Mucosa of descending colon (tissue), 3 donors: ENCODE results near the gene MTCL1. TPM values are rescaled to one million over a fixed set of nuclear protein-coding genes. Genes with fewer than 3 reads are reported as not detected.
A peak's percentile ranks its signal among the peaks of the same experiment; 100 is the strongest.

Source experiments
- ATAC-seq: fragments of 200-7000 bp; cut with Tn5 transposase; one replicate; pipeline ENCODE4 v1.9.1; 2020; ENCODE audit warnings: mild to moderate bottlenecking, moderate library complexity
- DNase-seq, 3 donors: peaks; one replicate each; pipeline ENCODE4 v3.0.0-alpha.2; 2020
- H3K36me3 ChIP-seq: fragments of 200-600 bp; one replicate; pipeline ENCODE4 v1.8.0; 2021; ENCODE audit warnings: low read depth, mild to moderate bottlenecking
- H3K4me1 ChIP-seq: fragments of 200-600 bp; one replicate; pipeline ENCODE4 v1.8.0; 2021; ENCODE audit warnings: low read depth, mild to moderate bottlenecking
- H3K4me3 ChIP-seq: fragments of 200-600 bp; one replicate; pipeline ENCODE4 v1.8.0; 2021; ENCODE audit warnings: mild to moderate bottlenecking
- H3K9me3 ChIP-seq: fragments of 200-600 bp; one replicate; pipeline ENCODE4 v1.8.0; 2021; ENCODE audit warnings: mild to moderate bottlenecking
- CTCF ChIP-seq: fragments of 200-600 bp; IDR thresholded peaks from one replicate; pipeline ENCODE4 v1.8.0; 2022; ENCODE audit warnings: antibody characterized with exemption, mild to moderate bottlenecking
- intact Hi-C, 2 donors: fragments of 100-400 bp; cut with DNase I in 1 of 2; cut with micrococcal nuclease in 1 of 2; formaldehyde crosslinking; loops; one replicate each; pipeline versions ENCODE4 v1.11.0 to v1.11.1; 2022; cut with DNase I, micrococcal nuclease
- total RNA-seq, 3 donors: library from RNA; stranded (reverse); fragmentation: NEBNext Ultra II Directional in 2 of 3; extraction: Animal tissue kit (Norgen Biotek cat#: 25700) in 2 of 3; gene quantifications; one replicate each; pipeline versions ENCODE4 v1.2.1 to v1.2.4, GENCODE V29; 2021 to 2023
- donor health status: DM: no; HTN: no; CAD: no; lungs with moderate emphysema.
- donor health status: DM: no; HTN: no; CAD: no.
- donor health status: DM: no; HTN: yes; CAD: no.

The MTCL1 gene
- total RNA-seq, 3 donors from 2014 or later: 4.1 to 141 (median 15.4) TPM

GRCh38 chr18:8745355-8746014, 40.1 kb downstream of the MTCL1 start:
- intact Hi-C loops: no loop called here
- no peak for TF ChIP-seq CTCF
- Histone ChIP-seq H3K4me1 (no peaks in the 10 kb centered on the region), H3K36me3 (no peaks in the 10 kb centered on the region), H3K9me3 (no peaks in the 10 kb centered on the region), H3K4me3 (no peak overlapping the region)
- no peak for DNase-seq
- no peak for ATAC-seq

- no peak for TF ChIP-seq CTCF
- Histone ChIP-seq H3K4me1 (no peaks in the 10 kb centered on the region), H3K4me3 (no peak overlapping the region), H3K36me3 (no peaks in the 10 kb centered on the region), H3K9me3 (no peaks in the 10 kb centered on the region)
- DNase-seq (no peak), ATAC-seq (no peak)
- intact Hi-C loops: no loop called here
These were observed 42.1 kb downstream of the MTCL1 start for GRCh38 chr18:8747440-8747937.

GRCh38 chr18:8749492-8749891, 44.1 kb downstream of the MTCL1 start:
- intact Hi-C loops: no loop called here

GRCh38 chr18:8750954-8751415, 45.6 kb downstream of the MTCL1 start:
- intact Hi-C loops: no loop called here

More at GRCh38 chr18:8749492-8749891, 44.1 kb downstream of the MTCL1 start:
- H3K4me1 ChIP-seq: no peaks in the 10 kb centered on the region
- no peaks in the 10 kb centered on the region for H3K36me3 ChIP-seq
- no peaks in the 10 kb centered on the region for H3K9me3 ChIP-seq
- no peak for TF ChIP-seq CTCF
- ATAC-seq (no peak), DNase-seq (no peak)
- H3K4me3 ChIP-seq: no peak overlapping the region

GRCh38 chr18:8751692-8752091, 46.3 kb downstream of the MTCL1 start:
- Histone ChIP-seq H3K36me3 (no peaks in the 10 kb centered on the region), H3K4me1 (no peaks in the 10 kb centered on the region), H3K9me3 (no peaks in the 10 kb centered on the region), H3K4me3 (no peak overlapping the region)
- intact Hi-C loops: no loop called here
- DNase-seq: no peak
- ATAC-seq: no peak
- no peak for TF ChIP-seq CTCF

More at GRCh38 chr18:8750954-8751415, 45.6 kb downstream of the MTCL1 start:
- Histone ChIP-seq H3K4me3 (no peak overlapping the region), H3K9me3 (no peaks in the 10 kb centered on the region), H3K4me1 (no peaks in the 10 kb centered on the region), H3K36me3 (no peaks in the 10 kb centered on the region)
- ATAC-seq: peak; percentile 42
- no peak for DNase-seq
- TF ChIP-seq CTCF: no peak
